ENCODE measurements around the gene MYRIP.
"Not testable (repeated sequence)": the region's sequence is repeated elsewhere in the genome, so short reads cannot be mapped to it uniquely, and the experiment has no call there.

The MYRIP gene

DNA sequence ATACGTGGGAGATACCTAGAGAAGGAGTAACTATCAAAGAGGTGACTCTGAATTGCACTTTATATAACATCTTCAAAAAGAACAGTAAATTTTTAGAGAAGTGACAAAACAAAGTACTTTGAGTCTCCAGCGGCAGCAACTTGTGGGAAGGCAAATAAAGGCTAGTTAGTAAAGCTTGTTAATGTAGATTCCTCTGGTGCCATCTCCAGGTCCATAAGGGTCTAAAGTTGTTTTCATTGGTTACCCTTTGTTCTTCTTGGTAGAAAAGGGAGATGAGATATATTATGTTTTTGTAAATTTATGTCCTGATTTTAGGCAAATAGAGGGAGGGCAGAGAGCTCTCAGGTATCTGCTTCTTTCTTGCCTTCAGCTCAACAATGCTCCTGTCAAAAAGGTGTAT is 161.6 kb downstream of the MYRIP start:
- no peak for DNase-seq (ENCODE audit: low spot score)

DNA sequence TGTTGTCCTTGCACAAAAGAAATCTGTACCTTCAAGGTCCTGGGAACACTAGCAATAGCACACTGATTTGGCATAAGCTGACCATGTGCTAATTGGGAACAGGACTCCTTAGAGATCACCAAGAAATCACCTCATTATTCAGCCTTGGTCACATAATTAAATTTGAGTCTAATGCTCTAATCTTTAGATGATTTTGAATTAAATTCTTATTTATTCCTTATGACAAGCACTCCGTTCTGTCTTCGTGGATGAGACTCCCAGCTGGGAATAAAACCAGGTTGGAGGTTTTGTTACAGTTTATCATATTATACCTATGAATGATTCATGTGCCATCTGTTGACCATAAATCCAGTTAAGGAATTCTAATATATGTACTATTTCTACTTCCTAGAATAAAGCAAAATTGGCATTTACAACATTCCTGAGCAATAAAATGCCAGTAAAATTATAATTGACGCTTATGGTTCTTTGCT is 162.2 kb downstream of the MYRIP start:
- no peak for DNase-seq (ENCODE audit: low spot score)

DNA sequence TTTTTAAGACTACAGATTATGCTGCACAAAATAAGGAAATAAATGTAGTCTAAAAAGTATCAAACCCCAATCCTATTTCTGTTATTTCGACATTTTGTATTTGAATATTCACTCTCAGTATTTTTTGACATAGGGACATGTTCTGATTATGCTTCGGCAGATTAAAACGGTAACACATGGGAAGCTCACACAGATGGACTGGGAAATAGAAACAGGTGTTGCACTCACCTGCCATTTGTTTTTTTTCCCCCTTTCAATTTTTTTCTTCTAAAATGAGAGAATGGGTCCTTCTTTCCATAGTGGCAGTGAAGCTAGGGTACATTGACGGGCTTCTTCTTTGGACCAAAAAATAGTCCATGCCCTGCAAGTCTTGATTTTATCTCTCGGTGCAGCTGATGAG is 163.1 kb downstream of the MYRIP start:
- DNase-seq (ENCODE audit: low spot score), result no peak

DNA sequence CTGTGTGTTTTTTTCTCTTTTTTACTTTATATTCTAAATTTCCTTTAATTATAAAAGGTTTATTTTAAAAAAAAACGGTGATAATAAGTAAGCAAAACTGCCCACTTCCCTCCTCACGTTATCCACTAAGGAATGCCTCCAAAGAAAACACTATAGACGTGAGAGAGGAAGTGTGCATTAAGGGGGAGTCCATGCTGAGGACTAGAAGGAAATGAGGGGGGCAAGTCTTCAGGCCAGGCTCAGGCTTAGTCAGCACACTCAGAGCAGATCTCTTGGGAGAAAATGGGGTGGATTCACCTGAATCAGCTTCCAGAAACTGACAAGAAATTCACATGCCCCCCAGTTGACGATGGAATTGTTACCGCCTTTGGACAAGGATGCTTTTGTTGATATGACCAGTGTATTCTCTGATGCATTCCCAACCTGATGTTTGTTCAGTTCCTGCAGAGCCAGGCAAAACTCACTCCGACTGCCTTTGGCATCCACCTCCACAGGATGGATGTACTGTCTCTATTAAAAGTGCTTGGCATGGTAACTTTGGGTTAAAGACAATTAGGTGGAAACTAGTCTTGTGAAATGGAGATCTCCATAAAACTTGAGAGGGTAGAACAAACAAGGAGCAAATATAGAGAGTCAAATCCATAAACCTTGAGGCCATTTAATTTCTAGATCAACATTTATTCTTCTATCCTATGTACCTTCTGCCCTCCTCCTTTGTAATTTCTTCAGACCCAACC is 167.8 kb downstream of the MYRIP start:
- DNase-seq (ENCODE audit: low spot score), result no peak

DNA sequence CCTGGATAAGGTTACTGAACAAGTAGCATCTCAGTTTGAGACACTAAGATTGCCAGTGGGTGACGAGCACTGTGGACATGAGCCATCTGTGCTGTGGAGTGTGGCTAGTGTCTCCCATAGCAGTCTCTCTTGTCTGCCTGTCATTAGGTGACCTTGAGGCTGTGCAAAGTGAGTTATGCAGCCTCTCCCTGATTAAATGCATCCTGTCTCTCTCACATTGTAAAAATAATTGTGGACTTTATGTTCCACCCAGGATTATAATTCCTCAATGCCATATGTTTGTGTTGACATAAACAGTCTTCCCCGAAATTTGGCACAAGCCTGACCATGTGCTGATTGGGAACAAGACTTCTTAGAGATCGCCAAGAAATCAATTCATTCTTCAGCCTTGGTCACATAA is 168.9 kb downstream of the MYRIP start:
- no peak for DNase-seq (ENCODE audit: low spot score)

DNA sequence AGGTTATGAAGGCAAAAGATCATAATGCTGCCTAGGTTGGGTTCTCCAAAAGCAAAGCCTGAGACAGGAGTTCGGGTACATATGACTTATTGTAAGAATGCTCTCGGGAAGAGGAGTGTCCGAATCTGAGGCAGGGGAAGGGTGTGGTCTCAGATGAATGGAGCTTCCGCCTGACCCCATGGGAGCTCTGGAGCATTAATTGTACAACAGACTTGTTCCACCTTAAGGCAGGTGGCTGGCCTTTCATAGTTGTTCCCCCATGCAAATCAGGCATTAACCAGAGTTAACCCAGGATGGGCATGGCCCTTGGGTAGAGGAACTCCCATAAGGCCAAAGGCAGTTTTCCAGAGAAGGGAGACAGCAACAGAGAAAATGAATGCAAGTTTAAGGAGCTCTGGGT is 170.6 kb downstream of the MYRIP start:
- no peak for DNase-seq (ENCODE audit: low spot score)

DNA sequence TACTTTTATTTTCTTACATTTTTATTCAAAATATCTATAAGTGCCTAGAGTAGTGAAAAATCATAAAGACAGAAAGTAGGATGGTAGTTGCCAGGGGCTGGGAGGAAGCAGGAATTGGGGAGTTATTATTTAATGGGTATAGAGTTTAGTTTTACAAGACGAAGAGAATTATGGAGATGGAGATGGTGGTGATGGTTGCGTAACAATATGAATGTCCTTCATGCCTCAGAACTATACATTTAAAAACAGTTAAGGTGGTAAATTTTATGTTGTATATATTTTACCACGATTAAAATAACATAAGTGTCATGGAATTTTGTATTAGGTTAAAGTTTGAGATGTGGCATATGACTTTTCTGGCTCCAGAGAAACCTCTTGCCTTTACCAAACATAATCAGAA is 171.4 kb downstream of the MYRIP start:
- no peak for DNase-seq (ENCODE audit: low spot score)

DNA sequence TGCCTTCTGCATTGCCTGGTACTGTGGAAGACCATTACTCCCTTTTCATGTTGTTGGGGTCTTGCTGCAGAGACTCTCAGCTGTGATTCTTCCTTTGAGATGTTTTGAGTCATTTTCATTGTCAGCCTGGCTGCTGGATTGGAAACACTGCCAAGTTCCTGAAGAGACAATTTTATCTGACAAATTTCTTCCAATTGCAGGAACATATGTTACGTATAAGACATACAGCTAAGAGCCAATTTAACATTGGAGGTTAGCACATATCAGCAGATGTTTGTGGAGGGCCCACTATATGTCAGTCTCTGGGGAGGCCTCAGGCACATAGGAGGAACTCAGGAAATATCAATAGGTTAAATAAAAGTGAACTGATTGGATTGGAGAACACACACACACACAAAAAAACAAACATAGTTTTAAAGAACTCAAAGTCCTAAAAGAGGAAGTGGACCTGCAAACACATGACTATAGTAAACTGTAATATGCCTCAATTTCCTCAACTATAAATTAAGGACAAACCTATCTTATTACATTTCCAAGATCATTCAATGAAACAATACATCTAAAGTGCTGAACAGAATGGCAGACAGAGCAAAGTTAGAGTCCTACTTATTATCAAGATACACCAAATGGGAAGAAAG is 172.3 kb downstream of the MYRIP start:
- DNase-seq (ENCODE audit: low spot score), result no peak

DNA sequence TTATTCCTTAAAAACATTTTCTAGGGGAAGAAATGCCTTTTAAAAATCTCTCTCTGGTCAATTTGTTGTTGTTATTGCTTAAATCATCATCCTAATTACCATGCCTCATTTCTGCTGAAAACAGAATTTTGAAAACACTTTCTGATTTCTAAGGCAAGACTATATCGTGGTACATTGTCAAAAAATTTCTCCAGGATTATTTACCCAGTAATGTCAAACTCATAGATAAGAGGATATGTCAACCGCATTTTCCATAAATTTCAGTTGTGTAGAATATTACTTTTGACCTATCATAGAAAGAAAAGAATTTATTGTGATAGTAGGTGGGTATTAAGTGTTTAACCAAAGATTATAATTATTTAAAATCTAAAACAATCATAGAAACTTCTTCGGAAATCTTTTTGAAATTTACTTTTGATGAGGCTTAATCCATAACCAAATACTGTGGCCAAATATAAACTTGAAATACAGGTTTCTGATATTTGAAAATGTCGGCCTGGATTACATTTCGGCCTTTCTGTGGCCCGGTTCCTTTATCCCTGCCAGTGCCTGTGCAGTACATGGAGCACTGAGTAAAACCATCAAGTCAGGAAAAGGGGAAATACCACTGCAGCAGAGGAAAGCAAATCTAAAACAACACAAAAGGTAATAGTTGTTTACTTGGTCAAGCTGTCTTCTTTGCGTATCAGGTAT is 173.4 kb downstream of the MYRIP start:
- no peak for DNase-seq (ENCODE audit: low spot score)

DNA sequence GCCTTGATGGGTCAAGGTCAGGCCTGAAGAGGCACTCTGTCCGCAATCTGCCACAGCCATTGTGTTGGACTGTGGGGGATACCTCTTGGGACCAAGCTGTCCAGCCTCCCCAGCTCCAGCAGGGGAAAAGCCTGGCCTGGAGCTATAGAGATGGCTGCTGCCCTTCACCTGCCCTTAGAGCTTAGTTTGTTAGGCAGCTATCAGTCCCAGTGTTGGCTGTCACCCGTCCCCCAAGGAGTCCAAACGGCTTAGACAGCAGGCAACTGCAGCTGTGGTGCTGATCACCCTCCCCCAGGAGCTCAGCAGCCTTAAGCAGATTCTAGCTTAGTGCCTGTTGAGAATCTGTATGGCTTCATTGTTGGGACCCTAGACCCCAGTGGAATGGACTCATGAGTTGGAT is 180.3 kb downstream of the MYRIP start:
- no peak for DNase-seq (ENCODE audit: low spot score)

DNA sequence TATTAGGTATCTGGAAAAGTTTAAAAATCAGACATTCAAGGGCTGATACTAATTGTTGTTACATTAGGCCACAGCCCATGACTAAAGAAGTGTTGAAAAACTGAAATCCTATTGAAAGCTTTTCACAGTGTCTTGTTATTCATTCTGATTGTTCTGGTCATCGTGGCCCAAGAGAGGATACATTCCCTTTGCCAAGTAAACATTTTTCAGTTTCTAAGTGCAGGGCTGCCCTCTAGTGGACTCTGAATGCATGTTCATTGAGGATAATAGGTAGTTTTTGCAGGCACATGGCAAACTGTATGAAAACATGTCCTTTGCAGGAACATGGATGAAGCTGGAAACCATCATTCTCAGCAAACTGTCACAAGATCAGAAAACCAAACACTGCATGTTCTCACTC is 181.1 kb downstream of the MYRIP start:
- DNase-seq (ENCODE audit: low spot score), result peak; percentile 30

DNA sequence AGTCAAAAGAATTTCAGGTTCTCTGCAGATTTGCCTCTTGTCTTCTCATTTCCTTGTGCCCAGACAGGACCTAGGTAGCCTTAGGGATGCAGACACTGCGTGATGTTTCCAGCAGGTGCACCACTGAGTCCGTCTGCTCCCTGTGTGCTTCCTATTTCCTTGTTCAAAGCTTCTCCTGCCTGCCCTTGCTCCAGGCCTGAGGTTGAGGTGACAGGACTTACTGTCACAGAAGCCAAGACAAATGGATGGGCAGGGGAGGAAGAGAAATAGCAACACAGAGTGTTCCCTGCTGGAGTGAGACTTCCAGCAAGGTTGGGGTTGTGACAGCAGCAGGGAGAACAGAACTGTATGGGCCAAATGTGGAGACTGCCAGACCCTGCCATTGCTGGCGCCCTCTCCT is 199.4 kb downstream of the MYRIP start:
- no peak for DNase-seq (ENCODE audit: low spot score)

DNA sequence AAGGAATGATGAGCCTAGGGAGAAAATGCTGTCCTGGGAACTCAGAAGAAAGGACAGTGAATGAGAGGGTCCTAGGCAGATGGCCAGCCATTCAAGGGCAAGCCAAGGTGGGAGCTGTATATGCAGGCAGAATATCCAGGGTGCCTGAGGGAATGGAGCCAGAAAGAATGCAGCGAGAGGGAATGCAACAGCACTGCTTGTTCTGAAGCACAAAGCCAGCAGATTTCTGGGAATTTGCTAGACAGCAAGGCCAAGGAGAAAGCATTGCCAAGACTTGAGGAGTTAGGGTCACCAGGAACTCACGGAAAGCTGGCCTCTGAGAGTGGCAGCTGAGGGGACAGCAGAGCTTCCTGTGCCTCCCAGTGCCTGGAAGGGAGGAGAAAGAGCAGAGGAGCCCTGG is 200.6 kb downstream of the MYRIP start:
- DNase-seq (ENCODE audit: low spot score), result no peak

DNA sequence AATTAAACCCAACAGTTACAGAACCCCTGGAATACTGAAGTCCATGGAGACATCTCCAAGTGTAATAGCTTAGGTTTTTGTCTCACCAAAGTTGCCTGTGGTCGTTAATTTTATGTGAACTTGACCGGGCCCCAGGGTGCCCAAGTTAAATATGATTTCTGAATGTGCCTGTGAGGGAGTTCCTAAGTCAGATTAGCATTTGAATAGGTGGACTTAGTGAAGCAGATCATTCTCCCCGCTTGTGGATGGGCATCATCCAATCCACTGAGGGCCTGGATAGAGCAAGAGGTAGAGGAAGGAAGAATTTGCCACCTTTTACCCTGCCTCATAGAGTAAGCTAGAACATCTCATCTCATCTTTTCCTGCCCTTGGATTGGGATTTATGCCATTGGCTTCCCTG is 203.0 kb downstream of the MYRIP start:
- no peak for DNase-seq (ENCODE audit: low spot score)

DNA sequence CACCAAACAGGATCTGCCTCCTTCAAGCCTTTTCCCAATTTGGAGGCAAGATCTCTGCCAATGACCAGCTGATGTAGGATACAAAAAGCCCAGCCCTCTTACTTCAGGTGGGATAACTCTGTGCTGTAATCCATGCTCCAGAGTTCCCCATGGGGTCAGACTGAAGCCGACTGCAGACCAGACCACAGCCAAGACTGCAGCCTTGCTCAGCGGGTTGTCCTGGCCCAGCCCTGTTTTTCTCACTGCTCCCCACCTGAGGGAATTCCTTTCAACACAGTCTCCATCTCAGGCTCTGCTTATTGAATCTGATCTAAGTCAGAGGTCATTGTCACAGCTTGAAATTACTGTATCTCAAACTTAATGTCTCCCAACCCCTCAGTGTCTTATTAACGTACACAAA is 207.0 kb downstream of the MYRIP start:
- no peak for DNase-seq (ENCODE audit: low spot score)

DNA sequence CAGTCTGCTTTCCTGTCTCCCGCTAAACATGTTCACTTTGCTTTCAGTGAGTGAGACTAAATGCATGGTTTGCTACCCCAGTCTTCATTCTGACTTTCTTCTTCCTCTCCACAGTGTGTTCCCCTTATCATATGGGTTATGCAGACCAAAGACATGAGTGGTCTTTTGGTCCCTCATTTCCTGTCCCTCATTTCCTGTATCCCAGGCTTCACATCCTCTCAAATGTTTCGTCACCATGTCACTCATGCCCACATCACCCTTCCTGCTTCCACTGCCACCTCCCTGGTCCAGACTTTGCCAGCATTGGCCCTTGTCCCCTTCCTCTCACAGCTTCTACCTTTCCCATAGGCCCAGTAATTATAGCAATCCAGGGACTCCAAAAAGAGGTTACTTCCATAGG is 209.0 kb downstream of the MYRIP start:
- DNase-seq (ENCODE audit: low spot score), result no peak

DNA sequence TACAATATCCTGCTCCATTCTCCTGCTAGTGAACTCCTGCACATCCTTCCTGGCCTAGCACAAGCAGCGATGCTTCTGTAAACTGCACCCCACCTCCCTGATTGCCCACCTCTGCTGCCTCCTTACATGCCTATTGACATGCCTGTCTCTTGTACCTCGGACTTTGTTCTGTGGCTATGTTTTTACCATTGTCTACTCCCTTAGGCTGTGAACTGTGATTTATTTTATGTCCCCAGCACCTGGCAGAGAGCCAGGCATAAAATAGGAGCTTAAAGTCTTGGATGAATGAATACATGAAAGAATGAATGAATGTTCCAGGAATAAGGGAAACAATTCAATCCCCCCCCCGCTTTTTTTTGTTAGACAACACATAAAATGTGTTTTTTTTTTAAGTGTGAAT is 210.0 kb downstream of the MYRIP start:
- no peak for DNase-seq (ENCODE audit: low spot score)

DNA sequence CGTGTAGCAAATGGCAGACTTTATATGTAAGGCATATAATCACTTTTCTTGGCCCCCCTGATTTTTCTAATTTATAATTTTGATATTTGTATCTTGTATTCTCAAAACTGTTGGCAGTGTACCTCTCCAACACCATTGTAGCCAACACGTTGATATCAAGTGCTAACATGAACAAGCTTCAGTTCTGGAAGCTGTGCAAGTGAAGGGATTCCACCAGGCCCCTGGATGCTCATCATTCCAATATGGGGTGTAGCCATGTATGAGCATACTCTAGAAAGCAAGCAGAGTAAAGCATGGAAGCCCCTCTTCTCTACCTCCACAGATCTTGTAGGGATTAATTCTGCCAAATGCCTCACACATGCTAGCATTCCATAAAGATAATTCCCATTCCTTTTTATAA is 211.3 kb downstream of the MYRIP start:
- no peak for DNase-seq (ENCODE audit: low spot score)

DNA sequence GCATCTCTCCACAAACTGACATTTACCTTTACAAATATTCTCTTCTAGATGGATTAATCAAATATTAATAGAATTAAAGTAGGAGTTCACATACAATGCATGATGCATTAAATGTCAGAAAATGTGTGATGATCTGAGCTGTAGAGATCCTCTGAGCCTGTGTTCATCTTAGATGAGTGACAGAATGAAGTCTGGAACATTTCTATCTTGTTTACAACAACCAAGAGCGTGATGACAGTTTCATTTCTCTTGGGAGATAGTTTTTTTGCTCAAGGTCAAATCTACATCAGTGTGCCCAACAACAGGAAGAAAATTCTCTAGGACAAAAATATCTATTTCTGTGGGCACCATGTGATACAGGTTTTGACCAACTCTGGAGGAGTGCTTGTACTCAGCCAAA is 211.9 kb downstream of the MYRIP start:
- no peak for DNase-seq (ENCODE audit: low spot score)

DNA sequence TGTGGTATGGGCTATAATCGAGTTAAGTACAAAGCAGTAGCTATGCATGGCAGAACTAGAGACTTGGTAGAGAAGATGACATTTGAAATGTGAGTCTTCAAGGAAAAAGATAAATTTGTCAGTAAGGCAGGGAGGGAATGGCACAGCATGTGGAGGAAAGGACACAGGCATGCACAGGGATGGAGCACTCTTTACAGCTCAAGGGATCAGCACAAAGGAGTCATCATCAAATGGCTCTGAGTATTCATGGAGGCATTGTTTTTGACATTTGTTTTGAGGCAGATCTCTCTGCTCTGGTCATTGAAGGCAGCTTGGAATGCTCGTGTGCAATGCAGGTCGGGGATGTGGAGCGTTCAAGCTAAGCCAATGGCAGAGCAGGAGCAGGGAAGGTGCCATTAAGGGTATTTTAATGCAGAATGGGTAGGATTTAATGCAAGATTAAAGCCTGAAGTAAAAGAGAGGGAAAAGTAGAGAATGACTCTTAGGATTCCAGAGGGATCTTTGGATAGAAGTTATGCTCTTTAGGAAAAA is 213.0 kb downstream of the MYRIP start:
- no peak for DNase-seq (ENCODE audit: low spot score)

DNA sequence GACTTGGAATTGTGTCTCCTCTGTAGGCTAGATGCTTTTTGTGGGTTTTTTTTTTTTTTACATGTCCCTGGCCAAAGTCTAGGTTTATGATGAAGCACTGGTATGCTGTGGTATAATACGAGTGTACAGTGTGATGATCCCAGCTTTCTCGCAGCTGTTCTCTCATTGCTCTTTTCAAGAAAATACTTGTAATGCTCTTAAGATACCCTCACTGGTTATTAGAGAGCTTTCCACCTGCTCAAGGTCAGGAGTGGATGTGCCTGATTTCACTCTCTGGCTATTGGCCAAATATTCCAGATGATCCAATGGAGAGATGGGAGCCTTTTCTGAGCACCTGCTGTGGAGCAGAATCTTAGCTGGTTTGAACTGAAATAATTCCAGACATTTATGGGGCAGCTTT is 215.1 kb downstream of the MYRIP start:
- DNase-seq (ENCODE audit: low spot score), result no peak

DNA sequence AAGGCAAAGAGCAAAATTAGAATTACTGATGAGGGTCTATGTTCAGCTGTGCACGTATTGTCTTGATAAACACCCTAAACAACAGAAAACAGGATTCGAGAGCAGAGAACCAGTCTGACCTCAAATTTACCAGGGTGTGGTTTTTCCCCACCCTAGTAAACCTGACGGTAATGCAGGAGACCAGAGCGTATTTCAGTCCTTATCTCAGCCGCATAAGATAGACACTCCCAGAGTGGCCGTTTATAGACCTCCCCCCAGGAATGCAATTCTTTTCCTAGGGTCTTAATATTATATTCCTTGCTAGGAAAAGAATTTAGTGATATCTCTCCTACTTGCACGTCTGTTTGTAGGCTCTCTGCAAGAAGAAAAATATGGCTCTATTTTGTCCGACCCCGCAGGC is 216.5 kb downstream of the MYRIP start:
- not testable (repeated sequence) for DNase-seq (ENCODE audit: low spot score)

DNA sequence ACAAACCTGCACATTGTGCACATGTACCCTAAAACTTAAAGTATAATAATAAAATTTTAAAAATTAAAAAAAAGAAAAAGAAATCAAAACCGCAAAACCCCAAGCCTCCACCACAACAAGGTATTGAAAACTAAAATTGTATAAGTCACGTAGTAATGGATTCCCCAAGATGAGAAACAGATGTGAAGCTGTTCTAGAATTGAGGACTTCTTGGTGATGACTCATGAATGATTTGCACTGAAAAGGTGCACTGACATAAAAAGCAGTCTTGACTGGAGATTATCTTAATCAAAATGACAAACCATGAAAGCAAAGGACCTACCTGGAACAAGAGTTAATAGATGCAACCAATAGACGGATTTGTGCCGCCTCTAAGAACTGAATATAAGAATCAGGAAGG is 225.8 kb downstream of the MYRIP start:
- DNase-seq (ENCODE audit: low spot score), result no peak

Measured in AG08396 (cell line).